Measurements from ENCODE around the gene LDHAL6A.

LDHAL6A gene

GRCh38 chr11:18490319-18490718 is 34.7 kb downstream of the LDHAL6A start:
- no peak for DNase-seq (ENCODE audit: low read depth in 3 of 3, low spot score in 1 of 3)

- no peak for DNase-seq (ENCODE audit: low read depth in 3 of 3, low spot score in 1 of 3)
Observed at GRCh38 chr11:18490736-18491485, 35.3 kb downstream of the LDHAL6A start.

- DNase-seq (ENCODE audit: low read depth in 3 of 3, low spot score in 1 of 3), result no peak
Observed at GRCh38 chr11:18491924-18492323, 36.3 kb downstream of the LDHAL6A start.

DNA sequence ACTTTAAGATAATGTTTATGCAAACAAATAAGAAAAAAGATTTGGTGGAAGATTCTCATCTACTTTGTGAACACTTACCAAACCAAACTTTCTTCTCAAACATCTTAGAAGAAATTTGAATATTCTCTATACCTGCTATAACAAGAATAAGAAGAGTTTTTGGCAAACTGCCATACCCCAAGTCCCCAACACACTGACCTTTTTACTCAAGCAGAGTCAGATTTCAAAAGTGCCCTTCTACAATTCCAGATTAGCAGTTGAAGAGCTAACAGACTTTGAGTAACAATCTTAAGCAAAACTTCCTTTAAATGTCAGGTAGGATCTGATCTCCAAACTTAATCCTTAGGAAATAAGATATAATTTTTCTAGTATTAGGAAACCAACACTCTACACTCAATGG is 37.2 kb downstream of the LDHAL6A start:
- DNase-seq (ENCODE audit: low read depth in 3 of 3, low spot score in 1 of 3), result no peak

DNA sequence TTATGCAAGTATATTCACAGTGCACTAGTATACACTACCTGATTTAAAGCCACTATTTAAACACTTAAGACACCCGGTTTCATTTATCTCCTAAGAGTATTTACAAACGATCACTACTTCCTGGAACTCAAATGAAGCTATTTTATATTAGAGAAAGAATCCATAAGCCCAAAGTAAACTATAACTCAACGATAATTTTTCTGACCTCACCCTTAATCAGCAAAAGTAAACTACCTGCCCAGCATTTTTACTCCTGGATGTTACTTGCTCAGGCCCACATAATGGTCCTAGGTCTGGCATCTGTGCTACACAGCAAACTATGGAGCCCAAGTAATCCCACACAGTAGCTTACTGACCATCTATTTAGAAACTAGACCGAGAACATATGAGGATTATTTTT is 37.7 kb downstream of the LDHAL6A start:
- DNase-seq (ENCODE audit: low read depth in 3 of 3, low spot score in 1 of 3), result no peak

DNA sequence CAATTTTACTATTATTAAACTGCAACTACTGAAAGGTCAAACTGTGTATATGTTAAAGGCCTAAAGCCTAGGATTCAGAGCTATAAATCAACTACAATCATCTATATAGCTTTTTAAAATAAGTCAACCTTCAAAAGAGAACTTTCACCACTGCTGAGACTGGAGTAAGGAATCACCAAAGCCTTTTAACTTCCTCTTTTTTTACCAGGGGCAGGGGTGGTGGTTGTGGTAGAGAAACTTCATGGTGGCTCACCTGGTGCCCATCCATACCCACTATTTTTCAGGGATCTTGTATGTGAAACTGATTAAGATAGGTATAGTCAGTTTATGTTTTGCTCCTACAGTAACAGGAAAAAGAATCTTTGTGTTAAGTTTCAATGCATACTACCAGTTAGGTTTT is 39.6 kb downstream of the LDHAL6A start:
- DNase-seq (ENCODE audit: low read depth in 3 of 3, low spot score in 1 of 3), result no peak

- no peak for DNase-seq (ENCODE audit: low read depth in 3 of 3, low spot score in 1 of 3)
Observed at GRCh38 chr11:18495703-18496102, 40.0 kb downstream of the LDHAL6A start.

GRCh38 chr11:18498039-18498438 is 42.4 kb downstream of the LDHAL6A start:
- DNase-seq (ENCODE audit: low read depth in 3 of 3, low spot score in 1 of 3), result no peak

DNA sequence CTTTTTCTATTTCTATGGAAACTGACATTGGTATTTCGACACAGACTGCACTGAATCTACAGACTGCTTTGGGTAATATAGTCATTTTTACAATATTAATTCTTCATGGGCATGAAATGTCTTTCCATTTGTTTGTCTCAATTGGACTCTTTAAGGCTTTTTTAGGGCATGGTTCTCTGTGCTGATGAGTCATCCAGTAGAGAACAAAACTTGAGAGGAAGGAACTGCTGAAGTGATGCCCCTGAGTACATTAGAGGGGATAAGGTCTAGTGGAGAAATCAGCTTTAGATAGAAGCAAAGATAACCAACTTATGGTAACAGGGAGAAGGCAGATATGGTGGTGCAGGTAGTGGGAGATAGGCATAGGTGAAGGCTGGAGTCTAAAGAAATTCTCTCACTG is 46.0 kb downstream of the LDHAL6A start:
- no peak for DNase-seq (ENCODE audit: low read depth in 3 of 3, low spot score in 1 of 3)

DNA sequence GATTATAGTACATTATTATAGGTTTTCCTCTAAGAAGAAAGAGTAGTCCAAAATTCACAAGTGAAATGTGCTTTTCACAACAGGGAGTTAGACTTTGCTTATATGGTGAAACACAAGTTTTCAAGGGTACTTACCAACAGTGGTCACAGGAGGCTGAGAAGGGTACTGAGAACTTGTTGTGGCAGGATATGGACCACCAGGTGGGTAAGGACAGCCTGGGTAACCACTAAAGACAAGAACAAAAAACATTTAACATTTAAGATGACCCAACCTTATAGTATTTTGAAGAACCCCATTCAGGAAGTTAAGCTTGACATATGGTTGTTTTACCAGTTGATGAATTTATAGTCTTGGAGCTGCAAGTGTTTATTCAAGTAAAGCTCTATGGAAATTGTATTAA is 46.7 kb downstream of the LDHAL6A start:
- DNase-seq (ENCODE audit: low read depth in 3 of 3, low spot score in 1 of 3), result no peak

GRCh38 chr11:18521122-18521521 is 65.5 kb downstream of the LDHAL6A start:
- DNase-seq (ENCODE audit: low read depth in 3 of 3, low spot score in 1 of 3), result no peak

DNA sequence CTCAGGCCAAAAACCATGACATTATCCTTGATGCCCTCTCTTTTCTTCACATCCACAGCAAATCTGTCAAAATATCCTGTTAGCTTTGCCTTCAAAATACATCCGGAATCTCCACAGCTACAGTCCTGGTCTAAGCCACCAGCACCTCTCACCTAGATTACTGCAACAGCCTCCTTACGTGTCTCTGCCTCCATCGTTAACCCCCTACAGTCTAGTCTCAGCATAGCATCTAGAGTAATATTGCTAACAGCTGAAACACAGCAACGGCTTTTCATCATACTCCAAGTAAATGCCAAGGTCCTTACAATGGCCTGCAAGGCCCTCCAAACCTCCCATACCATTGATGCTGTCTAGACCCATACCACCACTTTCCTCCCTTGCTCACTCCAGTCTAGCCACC is 66.7 kb downstream of the LDHAL6A start:
- no peak for DNase-seq (ENCODE audit: low read depth in 3 of 3, low spot score in 1 of 3)

DNA sequence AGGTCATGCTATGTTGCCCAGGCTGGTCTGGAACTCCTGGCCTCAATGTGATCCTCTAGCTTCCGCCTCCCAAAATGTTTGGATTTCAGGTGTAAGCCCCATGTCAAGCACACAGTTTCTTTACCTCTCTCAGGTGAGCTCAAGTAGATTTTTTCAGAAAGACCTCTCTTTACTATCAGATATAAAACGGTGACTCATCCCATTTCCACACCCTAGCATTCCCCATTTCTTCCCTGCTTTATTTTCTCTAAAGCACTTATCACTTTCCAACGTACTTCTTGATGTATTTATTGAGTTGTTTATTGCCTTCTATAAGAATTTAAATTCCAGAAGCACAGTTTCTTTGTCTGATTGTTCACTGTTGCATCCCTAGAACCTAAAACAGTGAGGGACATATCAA is 67.4 kb downstream of the LDHAL6A start:
- no peak for DNase-seq (ENCODE audit: low read depth in 3 of 3, low spot score in 1 of 3)

DNA sequence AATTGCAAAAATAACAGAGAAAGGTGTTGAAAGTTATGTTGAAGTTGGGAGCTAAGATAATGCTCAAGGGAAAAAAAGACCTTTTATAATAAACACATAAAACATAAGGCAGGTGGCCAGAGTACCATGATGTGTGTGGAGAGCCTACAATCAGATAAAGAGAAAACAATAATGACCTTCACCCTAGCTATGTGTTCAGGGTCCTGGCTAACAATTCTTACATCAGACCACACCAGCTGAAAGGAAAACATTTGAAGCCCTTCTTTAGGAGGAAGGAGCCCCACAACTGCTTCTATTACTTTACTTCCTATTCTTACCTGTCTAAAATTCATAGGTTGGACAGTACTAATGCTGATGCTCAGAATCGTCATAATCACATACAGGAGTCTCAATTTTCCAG is 68.6 kb downstream of the LDHAL6A start:
- no peak for DNase-seq (ENCODE audit: low read depth in 3 of 3, low spot score in 1 of 3)

DNA sequence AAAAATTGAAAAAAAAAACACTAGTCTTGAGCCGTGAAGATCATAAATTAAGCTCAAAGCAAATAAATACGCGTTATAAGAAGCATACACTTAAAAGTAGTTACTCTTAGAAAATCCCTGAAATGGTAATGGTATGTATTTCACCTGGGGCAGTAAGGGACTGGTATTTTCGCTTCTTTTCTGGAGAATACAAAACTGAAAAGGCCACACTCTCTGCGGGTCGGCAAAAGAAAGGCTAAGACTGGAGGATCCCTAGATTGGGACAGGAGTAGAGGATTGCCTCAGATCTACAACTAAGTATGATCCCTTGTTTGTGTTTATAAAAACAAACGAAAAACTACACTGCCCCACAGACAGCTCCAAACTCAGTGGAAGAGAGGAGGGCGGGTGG is 70.5 kb downstream of the LDHAL6A start:
- DNase-seq (ENCODE audit: low read depth in 3 of 3, low spot score in 1 of 3), result no peak

DNA sequence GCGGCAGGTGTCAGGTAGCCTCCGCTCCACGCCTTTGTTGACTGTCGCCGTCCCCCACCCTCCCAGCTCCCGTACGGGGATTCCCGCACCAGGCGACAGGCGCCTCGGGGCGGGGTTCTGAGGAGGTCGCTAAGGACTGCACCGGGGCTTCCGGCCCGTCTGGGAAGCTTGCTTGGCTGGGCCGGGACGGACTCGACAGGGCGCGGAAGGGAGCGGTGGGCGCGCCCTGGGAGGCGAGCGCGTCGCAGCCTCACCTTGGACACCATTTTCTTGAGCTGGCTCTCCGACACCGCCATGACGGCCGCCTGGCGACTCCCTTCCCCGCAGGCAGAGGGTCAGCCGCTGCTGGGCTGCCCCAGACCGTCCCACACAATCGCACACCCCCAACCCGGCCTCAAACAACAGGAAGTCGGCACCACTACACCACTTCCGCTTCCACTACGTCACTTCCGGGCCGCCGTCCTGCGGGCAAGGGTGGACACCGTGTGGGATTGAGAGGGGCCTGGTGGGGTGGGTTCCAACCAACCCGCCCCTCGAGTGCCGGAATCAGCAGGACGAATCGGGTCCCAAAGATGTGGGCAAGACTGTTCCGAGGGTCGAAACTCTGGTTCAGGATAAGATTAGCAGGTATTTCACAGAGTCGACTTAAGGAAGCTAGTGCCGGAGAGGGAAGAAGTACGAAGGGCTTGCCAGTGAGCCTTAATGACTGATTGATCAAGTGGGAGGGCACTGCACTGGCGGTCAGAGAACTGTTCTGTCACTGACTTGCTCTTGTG is 71.1 kb downstream of the LDHAL6A start, which contains the start of gene TSG101:
TSG101 (minus strand) TSS at position 422 of the 776 bp plus-strand sequence; CDS start at position 296, 126 bp downstream.
- peak; percentile 75 to 87 (median 80) for DNase-seq (ENCODE audit: low read depth in 3 of 3, low spot score in 1 of 3)

DNA sequence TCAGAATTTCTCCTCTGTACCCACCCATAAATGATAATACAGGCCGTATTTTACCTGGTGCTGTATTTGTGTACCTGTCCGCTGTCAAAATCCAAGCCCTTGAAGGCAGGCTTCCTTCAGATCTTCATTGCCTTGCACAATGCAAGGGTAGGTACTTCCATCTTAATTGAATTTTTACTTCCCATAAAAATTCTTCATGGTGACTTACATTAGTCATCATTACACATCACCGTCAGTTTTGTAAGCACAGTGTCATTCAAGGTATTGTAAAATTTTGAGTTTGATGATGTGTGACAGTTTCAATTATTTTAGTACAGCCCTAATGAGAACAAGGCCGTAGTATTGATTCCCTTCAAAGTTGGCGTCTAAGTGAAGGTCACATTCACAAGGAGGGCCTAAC is 71.9 kb downstream of the LDHAL6A start:
- DNase-seq (ENCODE audit: low read depth in 3 of 3, low spot score in 1 of 3), result no peak

Measured in stimulated activated CD4-positive, alpha-beta T cell treated with anti-CD3 and anti-CD28 coated beads, TNF-alpha, amount 100 ng/mL, for 1 hour (primary cell).